Activated CD4-positive, alpha-beta memory T cell treated with anti-CD3 and anti-CD28 coated beads for 36 hours (primary cell): ENCODE measurements around the gene TECTB. TPM values are rescaled to one million over a fixed set of nuclear protein-coding genes. Genes with fewer than 3 reads are reported as not detected.
"Not testable (repeated sequence)": the region's sequence is repeated elsewhere in the genome, so short reads cannot be mapped to it uniquely, and the experiment has no call there.

ENCODE experiments used
- CTCF ChIA-PET: fragments of 350-600 bp; sonication (Branson Sonifier 250); formaldehyde crosslinking; loops from one replicate; lab custom pipeline; 2021; ENCODE audit warnings: antibody characterized with exemption, inconsistent platforms; lab: Charles Lee
- POLR2A ChIA-PET: fragments of 350-600 bp; sonication (Branson Sonifier 250); formaldehyde crosslinking; loops from one replicate; lab custom pipeline; 2021; ENCODE audit warnings: antibody characterized with exemption; lab: Charles Lee
- DNase-seq: peaks from one replicate; pipeline ENCODE4 v3.0.0-alpha.2; 2020
- H3K27ac Mint-ChIP-seq: one replicate; pipeline ENCODE4 v1.8.0; 2021; ENCODE audit warnings: mixed read lengths
- H3K27me3 Mint-ChIP-seq: one replicate; pipeline ENCODE4 v1.8.0; 2021; ENCODE audit warnings: mixed read lengths
- H3K36me3 Mint-ChIP-seq: one replicate; pipeline ENCODE4 v1.8.0; 2021; ENCODE audit warnings: mixed read lengths
- H3K4me1 Mint-ChIP-seq: one replicate; pipeline ENCODE4 v1.8.0; 2021; ENCODE audit warnings: low read depth, mixed read lengths
- H3K4me3 Mint-ChIP-seq: one replicate; pipeline ENCODE4 v1.8.0; 2021; ENCODE audit warnings: mild to moderate bottlenecking, mixed read lengths
- H3K9me3 Mint-ChIP-seq: one replicate; pipeline ENCODE4 v1.8.0; 2021; ENCODE audit warnings: mixed read lengths
- intact Hi-C: fragments of 100-400 bp; cut with micrococcal nuclease; formaldehyde crosslinking; loops from one replicate; pipeline ENCODE4 v1.15.1; 2023
- total RNA-seq, 2 experiments: library from RNA; stranded (reverse); gene quantifications; one replicate each; pipeline ENCODE4 v1.2.3, GENCODE V29; 2021

The TECTB gene
- total RNA-seq, 2 experiments from 2014 or later, result not detected

DNA sequence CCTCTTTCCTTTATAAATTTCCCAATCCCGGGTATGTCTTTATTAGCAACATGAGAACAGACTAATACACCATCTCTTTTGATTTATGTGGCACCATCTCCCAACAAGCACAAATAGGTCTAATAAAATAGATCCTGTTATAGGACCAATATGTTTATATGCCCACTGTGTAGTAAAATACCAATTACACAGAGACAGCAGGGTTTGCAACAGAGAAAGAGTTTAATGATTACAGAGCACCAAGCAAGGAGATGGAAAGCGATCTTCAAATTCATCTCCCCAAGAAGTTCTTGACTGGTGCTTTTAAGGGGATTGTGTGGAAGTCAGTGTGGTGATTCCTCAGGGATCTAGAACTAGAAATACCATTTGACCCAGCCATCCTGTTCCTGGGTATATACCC, 33.5 kb upstream of the TECTB start:
- Mint-ChIP-seq H3K4me1 (no peaks in the 10 kb centered on the region), H3K27me3 (peaks cover 1% of the 10 kb centered on the region), H3K36me3 (no peaks in the 10 kb centered on the region), H3K27ac (no peak overlapping the region), H3K9me3 (peaks cover 18% of the 10 kb centered on the region), H3K4me3 (no peak overlapping the region)
- ChIA-PET CTCF (no interaction called here), POLR2A (no interaction called here)
- intact Hi-C loops, result no loop called here
- DNase-seq, result no peak

GRCh38 chr10:112250555-112250954, 32.6 kb upstream of the TECTB start:
- peaks cover 18% of the 10 kb centered on the region for H3K9me3 Mint-ChIP-seq
- H3K27ac Mint-ChIP-seq, result no peak overlapping the region
- H3K36me3 Mint-ChIP-seq, result no peaks in the 10 kb centered on the region
- H3K4me1 Mint-ChIP-seq, result no peaks in the 10 kb centered on the region
- DNase-seq, result no peak
- H3K27me3 Mint-ChIP-seq, result peaks cover 1% of the 10 kb centered on the region
- CTCF ChIA-PET, result no interaction called here
- POLR2A ChIA-PET, result no interaction called here
- no peak overlapping the region for H3K4me3 Mint-ChIP-seq
- intact Hi-C loops, result no loop called here

DNA sequence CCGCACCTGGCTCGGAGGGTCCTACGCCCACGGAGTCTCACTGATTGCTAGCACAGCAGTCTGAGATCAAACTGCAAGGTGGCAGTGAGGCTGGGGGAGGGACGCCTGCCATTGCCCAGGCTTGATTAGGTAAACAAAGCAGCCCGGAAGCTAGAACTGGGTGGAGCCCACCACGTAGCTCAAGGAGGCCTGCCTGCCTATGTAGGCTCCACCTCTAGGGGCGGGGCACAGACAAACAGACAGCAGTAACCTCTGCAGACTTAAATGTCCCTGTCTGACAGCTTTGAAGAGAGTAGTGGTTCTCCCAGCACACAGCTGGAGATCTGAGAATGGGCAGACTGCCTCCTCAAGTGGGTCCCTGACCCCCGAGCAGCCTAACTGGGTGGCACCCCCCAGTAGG, 32.0 kb upstream of the TECTB start:
- POLR2A ChIA-PET, H3K4me3 Mint-ChIP-seq, DNase-seq, CTCF ChIA-PET, H3K36me3 Mint-ChIP-seq, H3K4me1 Mint-ChIP-seq, H3K27ac Mint-ChIP-seq, intact Hi-C loops, H3K27me3 Mint-ChIP-seq: not testable (repeated sequence)
- peaks cover 18% of the 10 kb centered on the region for H3K9me3 Mint-ChIP-seq

- no peak overlapping the region for H3K27ac Mint-ChIP-seq
- no peaks in the 10 kb centered on the region for H3K36me3 Mint-ChIP-seq
- H3K4me3 Mint-ChIP-seq, result no peak overlapping the region
- ChIA-PET CTCF (no interaction called here), POLR2A (no interaction called here)
- H3K9me3 Mint-ChIP-seq, result no peaks in the 10 kb centered on the region
- H3K27me3 Mint-ChIP-seq, result peaks cover 3% of the 10 kb centered on the region
- DNase-seq, result no peak
- intact Hi-C loops, result no loop called here
- H3K4me1 Mint-ChIP-seq, result no peaks in the 10 kb centered on the region
These were observed 24.8 kb upstream of the TECTB start for GRCh38 chr10:112258407-112258806.

- CTCF ChIA-PET, result no interaction called here
- Mint-ChIP-seq H3K27me3 (peaks cover 3% of the 10 kb centered on the region), H3K27ac (no peak overlapping the region), H3K4me3 (no peak overlapping the region), H3K4me1 (no peaks in the 10 kb centered on the region), H3K36me3 (no peaks in the 10 kb centered on the region), H3K9me3 (no peaks in the 10 kb centered on the region)
- intact Hi-C loops, result no loop called here
- no peak for DNase-seq
- POLR2A ChIA-PET, result no interaction called here
These were observed 23.5 kb upstream of the TECTB start for GRCh38 chr10:112259688-112260087.

DNA sequence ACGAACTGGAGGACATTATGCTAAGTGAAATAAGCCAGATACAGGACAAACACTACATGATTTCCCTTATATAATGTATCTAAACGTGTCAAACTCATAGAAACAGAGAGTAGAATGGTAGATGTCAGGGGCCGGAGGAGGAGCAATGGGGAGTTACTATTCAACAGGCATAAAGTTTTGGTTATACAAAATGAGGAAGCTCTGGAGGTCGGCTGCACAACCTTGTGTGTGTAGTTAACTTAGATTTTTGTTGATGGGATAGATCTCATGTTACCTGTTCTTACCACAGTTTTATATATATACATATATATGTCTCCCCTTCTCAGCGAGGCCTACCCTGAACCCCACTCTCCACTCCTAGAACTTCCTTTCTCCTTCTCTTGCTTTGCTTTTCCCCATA, 22.4 kb upstream of the TECTB start:
- H3K4me3 Mint-ChIP-seq, result no peak overlapping the region
- no peaks in the 10 kb centered on the region for H3K36me3 Mint-ChIP-seq
- peaks cover 3% of the 10 kb centered on the region for H3K27me3 Mint-ChIP-seq
- no peak for DNase-seq
- POLR2A ChIA-PET, result no interaction called here
- H3K4me1 Mint-ChIP-seq, result no peaks in the 10 kb centered on the region
- H3K9me3 Mint-ChIP-seq, result no peaks in the 10 kb centered on the region
- no peak overlapping the region for H3K27ac Mint-ChIP-seq
- CTCF ChIA-PET, result no interaction called here
- intact Hi-C loops, result no loop called here

GRCh38 chr10:112261281-112261822, 21.8 kb upstream of the TECTB start:
- Mint-ChIP-seq H3K4me3 (no peak overlapping the region), H3K27ac (no peak overlapping the region), H3K27me3 (peaks cover 3% of the 10 kb centered on the region), H3K9me3 (no peaks in the 10 kb centered on the region), H3K4me1 (no peaks in the 10 kb centered on the region), H3K36me3 (no peaks in the 10 kb centered on the region)
- ChIA-PET POLR2A (no interaction called here), CTCF (no interaction called here)
- intact Hi-C loops, result no loop called here
- no peak for DNase-seq

- intact Hi-C loops, result no loop called here
- no peaks in the 10 kb centered on the region for H3K36me3 Mint-ChIP-seq
- H3K27ac Mint-ChIP-seq, result no peak overlapping the region
- ChIA-PET POLR2A (no interaction called here), CTCF (no interaction called here)
- DNase-seq, result no peak
- no peaks in the 10 kb centered on the region for H3K9me3 Mint-ChIP-seq
- peaks cover 3% of the 10 kb centered on the region for H3K27me3 Mint-ChIP-seq
- no peaks in the 10 kb centered on the region for H3K4me1 Mint-ChIP-seq
- H3K4me3 Mint-ChIP-seq, result no peak overlapping the region
These were observed 20.7 kb upstream of the TECTB start for GRCh38 chr10:112262546-112262945.

DNA sequence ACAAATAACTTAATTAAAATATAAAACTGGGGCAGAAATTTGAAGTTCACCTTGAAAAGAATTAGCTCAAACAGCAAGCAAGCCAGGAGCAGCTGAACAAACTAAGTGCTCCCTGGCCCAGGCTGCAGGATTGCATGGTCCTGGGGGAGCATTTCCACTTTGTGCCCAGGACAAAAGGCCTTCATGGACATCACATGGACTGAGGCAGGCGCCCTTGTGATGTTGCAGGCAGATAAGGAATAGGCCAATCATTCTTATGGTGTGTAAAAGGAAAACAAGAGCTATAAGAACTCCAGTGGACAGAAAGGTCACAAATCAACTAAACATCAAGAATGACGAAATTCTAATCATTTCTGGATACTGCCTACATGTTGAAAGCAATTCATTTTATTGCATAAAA, 17.5 kb upstream of the TECTB start:
- Mint-ChIP-seq H3K27me3 (no peaks in the 10 kb centered on the region), H3K4me3 (no peak overlapping the region), H3K4me1 (no peaks in the 10 kb centered on the region), H3K27ac (no peak overlapping the region), H3K36me3 (no peaks in the 10 kb centered on the region), H3K9me3 (no peaks in the 10 kb centered on the region)
- CTCF ChIA-PET, result interaction anchor here (1.1 kb wide), 1 partner anchor 10 kb away, joined by 4 read pairs; no protein-coding TSS in a partner anchor
- POLR2A ChIA-PET, result no interaction called here
- DNase-seq, result no peak
- intact Hi-C loops, result no loop called here

DNA sequence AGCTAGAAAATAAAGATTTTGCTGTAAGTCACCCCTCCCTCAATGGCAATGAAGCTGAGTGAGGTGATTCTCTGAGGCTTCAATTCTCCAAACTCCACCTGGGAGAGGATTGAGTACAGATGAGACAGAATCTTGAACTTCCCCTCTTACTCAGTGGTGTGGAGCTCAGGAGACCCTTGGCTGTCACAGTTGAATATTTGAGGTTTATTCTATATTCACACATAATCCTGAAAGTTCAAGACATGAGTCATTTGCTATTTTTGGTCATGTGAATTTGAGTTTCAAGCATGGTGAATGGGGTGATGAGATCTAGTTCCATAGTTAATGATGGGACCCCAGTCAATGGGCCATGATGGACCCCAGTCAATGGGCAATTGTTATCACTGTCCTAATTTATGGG, 13.9 kb upstream of the TECTB start:
- H3K27ac Mint-ChIP-seq, result no peak overlapping the region
- H3K36me3 Mint-ChIP-seq, result no peaks in the 10 kb centered on the region
- DNase-seq, result no peak
- no peaks in the 10 kb centered on the region for H3K27me3 Mint-ChIP-seq
- H3K4me1 Mint-ChIP-seq, result no peaks in the 10 kb centered on the region
- no peak overlapping the region for H3K4me3 Mint-ChIP-seq
- ChIA-PET POLR2A (no interaction called here), CTCF (interaction anchor here (0.5 kb wide), 1 partner anchor 625 kb away, joined by 3 read pairs; no protein-coding TSS in a partner anchor)
- intact Hi-C loops, result no loop called here
- H3K9me3 Mint-ChIP-seq, result no peaks in the 10 kb centered on the region

- ChIA-PET POLR2A (no interaction called here), CTCF (no interaction called here)
- no peak overlapping the region for H3K27ac Mint-ChIP-seq
- intact Hi-C loops, result no loop called here
- no peak for DNase-seq
- no peaks in the 10 kb centered on the region for H3K36me3 Mint-ChIP-seq
- H3K4me1 Mint-ChIP-seq, result no peaks in the 10 kb centered on the region
- no peaks in the 10 kb centered on the region for H3K9me3 Mint-ChIP-seq
- H3K27me3 Mint-ChIP-seq, result no peaks in the 10 kb centered on the region
- H3K4me3 Mint-ChIP-seq, result no peak overlapping the region
These were observed 11.2 kb upstream of the TECTB start for GRCh38 chr10:112271982-112272381.

- no peaks in the 10 kb centered on the region for H3K9me3 Mint-ChIP-seq
- intact Hi-C loops, result no loop called here
- H3K27me3 Mint-ChIP-seq, result peaks cover 5% of the 10 kb centered on the region
- ChIA-PET CTCF (interaction anchor here (1.5 kb wide), 1 partner anchor 9 kb away, joined by 4 read pairs; no protein-coding TSS in a partner anchor), POLR2A (no interaction called here)
- no peaks in the 10 kb centered on the region for H3K36me3 Mint-ChIP-seq
- H3K27ac Mint-ChIP-seq, result no peak overlapping the region
- no peak for DNase-seq
- no peaks in the 10 kb centered on the region for H3K4me1 Mint-ChIP-seq
- no peak overlapping the region for H3K4me3 Mint-ChIP-seq
These were observed 8.4 kb upstream of the TECTB start for GRCh38 chr10:112274831-112275230.

GRCh38 chr10:112275512-112276245, 7.5 kb upstream of the TECTB start:
- Mint-ChIP-seq H3K36me3 (no peaks in the 10 kb centered on the region), H3K27ac (no peak overlapping the region), H3K9me3 (no peaks in the 10 kb centered on the region), H3K4me1 (no peaks in the 10 kb centered on the region), H3K4me3 (no peak overlapping the region), H3K27me3 (peaks cover 7% of the 10 kb centered on the region)
- no peak for DNase-seq
- POLR2A ChIA-PET, result no interaction called here
- intact Hi-C loops, result no loop called here
- CTCF ChIA-PET, result interaction anchor here (1.5 kb wide), 1 partner anchor 10 kb away, joined by 4 read pairs; no protein-coding TSS in a partner anchor
